G401 (cell line): ENCODE measurements around the gene GDF15. TPM values are rescaled to one million over a fixed set of nuclear protein-coding genes. Genes with fewer than 3 reads are reported as not detected.
"Not testable (repeated sequence)": the region's sequence is repeated elsewhere in the genome, so short reads cannot be mapped to it uniquely, and the experiment has no call there.

Experiments used
- DNase-seq: peaks from one replicate; pipeline ENCODE4 v3.0.0-alpha.2; 2015; ENCODE audit warnings: low spot score
- in situ Hi-C: cut with HindIII; loops from 2 replicates; pipeline ENCODE4 v1.10.0; 2016; ENCODE audit warnings: low sequenced_read_pairs, mixed read lengths
- total RNA-seq: library from RNA; depleted of rRNA; stranded (reverse); fragments of >200 nt; shearing (Covaris generic); gene quantifications from 2 replicates; pipeline ENCODE4 v1.2.3, GENCODE V29; 2014

GDF15 gene
- total RNA-seq, 1 experiment from 2014 or later = 143 TPM

DNA sequence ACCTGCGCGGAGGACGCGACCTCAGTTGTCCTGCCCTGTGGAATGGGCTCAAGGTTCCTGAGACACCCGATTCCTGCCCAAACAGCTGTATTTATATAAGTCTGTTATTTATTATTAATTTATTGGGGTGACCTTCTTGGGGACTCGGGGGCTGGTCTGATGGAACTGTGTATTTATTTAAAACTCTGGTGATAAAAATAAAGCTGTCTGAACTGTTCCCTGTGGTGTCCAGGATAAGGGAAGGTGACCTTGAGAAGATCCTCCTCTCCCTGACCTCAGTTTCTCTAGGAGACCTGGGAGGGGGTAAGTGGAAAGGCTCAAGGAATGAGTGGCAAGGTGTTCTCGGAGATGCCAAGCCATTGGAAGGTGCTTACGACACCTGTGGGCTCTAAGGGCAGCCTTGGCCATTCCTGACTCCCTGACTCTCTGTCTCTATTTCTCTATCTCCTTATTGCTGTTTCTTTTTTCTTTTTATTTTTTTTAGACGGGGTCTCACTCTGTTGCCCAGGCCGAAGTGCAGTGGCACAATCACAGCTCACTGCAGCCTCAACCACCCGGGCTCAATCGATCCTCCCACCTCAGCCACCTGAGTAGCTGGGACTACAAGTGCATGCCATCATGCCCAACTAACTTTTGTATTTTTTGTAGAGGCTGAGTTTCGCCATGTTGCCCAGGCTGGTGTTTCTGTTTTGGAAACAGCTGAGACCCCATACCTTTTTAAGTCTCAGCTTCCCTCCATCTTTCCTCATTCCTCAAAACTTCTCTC is 3.2 kb downstream of the GDF15 start:
- in situ Hi-C loops = no loop called here
- DNase-seq = no peak

DNA sequence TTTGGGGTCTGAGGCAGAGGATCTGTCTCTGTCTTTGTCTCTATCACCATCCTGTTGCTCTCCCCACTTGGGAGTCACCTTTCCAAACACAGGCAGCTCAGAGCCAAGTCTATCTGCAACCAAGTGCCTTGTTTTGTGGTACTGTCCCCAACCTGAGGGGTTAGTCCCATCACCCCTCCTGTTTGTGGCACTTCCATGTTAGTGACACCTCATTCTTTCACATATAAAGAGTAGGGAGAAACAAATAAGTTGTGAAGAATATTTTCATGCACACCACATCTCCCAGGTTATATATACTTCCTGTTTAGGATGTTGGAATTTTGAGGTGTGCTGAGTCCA is 3.7 kb downstream of the GDF15 start:
- in situ Hi-C loops = no loop called here
- no peak for DNase-seq

GRCh38 chr19:18390065-18390907 is 4.3 kb downstream of the GDF15 start:
- in situ Hi-C loops = no loop called here
- DNase-seq = peak; percentile 48

DNA sequence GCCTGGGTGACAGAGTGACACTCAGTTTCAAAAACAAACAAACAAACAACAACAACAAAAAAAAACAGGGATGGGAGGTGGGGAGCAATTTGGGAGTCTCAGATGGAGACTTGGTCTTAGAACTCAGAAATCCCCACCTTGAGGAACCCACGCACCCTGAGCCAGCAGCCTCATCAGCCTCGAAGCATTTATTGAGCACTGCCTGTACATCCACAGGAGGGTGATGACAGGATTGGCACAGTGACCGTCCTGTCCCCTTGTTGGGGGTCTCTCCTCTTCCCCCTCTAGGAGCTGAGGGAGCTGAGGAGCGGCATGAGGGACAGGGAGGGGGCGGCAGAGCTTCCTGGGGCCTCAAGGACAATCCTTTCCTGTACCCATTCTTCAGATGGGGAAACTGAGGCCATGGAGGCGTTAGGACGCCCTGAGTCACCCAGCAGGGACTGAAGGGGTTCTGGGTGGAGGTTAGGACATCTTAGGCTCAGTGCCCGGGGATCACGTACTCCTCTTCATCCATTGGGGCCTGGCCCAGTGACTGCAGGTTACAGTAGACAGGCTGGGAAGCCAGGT is 5.6 kb downstream of the GDF15 start:
- in situ Hi-C loops = no loop called here
- no peak for DNase-seq

DNA sequence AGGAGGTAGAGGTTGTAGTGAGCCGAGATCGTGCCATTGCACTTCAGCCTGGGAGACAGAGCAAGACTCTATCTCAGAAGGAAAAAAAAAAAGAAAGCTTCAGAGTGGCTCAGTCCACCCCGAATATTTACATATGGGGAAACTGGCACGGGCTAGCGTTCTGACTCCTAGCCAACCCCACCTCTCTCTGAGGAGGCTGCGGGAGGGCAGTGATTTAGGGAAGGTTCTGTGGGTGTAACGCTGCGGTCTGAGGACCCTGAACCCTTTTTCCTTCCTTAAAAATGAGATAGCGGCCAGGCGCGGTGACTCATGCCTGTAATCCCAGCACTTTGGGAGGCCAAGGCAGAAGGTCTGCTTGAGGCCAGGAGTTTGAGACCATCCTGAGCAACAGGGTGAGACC is 6.5 kb downstream of the GDF15 start:
- in situ Hi-C loops = no loop called here
- no peak for DNase-seq

GRCh38 chr19:18392926-18393325 is 7.0 kb downstream of the GDF15 start:
- no peak for DNase-seq
- in situ Hi-C loops = no loop called here

- no peak for DNase-seq
- in situ Hi-C loops = no loop called here
Measured at GRCh38 chr19:18393836-18394235, 7.9 kb downstream of the GDF15 start.

DNA sequence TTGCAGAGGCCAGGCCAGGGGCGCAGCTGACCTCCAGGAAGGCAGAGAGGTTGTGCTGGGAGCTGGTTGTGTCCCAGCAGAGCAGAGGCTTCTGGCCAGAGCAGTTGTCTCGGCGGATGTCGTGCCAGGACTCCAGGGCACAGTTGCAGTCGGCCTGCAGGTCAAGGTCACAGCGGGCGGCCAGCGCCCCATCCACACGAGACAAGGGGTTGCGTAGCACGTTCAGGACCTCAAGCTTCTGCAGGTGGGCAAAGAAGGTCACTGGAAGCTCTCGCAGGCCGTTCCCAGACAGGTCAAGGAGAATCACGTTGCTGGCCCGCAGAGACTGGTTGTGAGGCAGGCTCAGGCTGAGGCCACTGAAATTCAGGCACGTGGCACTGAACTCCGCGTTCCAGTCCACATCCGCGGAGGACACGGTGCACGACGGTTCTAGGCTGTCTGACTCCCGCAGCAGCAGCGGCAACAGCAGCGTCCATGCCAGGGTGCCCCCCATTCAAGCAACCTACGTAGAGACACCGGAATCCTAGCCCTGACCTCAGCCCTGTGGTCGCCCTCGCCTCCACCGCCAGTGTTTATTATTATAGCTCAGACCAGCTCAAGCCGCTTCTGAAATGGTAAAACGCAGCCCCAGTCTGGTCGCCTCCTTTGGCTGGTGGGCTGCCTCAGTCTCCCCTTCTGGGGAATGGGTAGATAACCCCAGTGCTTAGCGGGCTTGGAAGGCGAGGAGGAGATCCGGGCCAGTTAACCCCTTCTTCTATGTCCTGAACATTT is 10.7 kb downstream of the GDF15 start:
- no peak for DNase-seq
- in situ Hi-C loops = no loop called here

DNA sequence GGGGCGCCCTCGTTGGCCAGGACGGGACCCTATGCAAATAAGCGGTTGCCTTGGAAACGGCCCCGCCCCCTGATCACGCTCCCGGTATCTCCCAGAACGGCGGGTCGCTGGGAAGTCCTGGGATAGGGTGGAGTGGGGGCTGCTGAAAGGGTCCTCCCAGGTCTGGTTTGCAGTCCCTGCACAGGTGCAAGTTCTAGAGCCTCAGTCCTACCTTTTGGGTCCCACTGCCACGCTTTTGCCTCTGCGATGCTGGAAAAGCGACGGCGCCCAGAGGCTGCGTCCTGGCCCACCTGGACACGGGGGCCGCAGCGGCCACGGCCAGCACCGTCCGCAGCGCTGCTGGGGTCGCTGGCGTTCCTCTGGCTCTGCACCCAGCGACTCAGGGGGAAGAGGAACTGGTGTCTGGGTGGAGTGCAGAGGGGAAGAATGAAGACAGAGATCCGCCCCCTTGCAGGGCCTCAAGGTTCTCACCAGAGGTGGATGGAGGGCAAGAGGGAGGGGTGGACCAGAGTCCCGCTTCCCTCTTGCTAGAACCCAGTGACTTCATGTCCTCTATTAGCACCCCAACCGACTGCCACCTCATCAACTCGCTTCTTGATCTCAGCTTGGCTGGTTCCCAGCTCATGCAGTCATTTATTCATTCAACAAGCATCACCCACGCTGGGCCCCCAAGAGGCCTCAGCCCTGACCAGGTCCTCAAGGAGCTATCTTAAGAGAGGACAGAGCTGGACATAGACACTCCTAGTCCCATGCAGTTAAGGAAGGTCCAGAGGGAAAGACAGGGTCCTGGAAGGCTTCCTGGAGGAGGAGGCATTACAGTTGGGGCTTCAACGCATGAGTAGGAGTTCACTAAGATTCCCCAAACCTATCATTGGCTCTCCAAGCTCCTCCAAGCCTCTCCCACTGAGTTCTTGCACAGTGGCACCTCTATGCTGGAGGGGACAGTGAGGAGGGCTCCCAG is 11.6 kb downstream of the GDF15 start, which contains the start of gene LRRC25:
TSS of gene LRRC25 (minus strand) at position 381 of the 961 bp plus-strand sequence. CDS start 659 bp downstream, outside the sequence.
- DNase-seq = no peak
- in situ Hi-C loops = no loop called here

GRCh38 chr19:18399008-18399407 is 13.1 kb downstream of the GDF15 start:
- no peak for DNase-seq
- in situ Hi-C loops = no loop called here

DNA sequence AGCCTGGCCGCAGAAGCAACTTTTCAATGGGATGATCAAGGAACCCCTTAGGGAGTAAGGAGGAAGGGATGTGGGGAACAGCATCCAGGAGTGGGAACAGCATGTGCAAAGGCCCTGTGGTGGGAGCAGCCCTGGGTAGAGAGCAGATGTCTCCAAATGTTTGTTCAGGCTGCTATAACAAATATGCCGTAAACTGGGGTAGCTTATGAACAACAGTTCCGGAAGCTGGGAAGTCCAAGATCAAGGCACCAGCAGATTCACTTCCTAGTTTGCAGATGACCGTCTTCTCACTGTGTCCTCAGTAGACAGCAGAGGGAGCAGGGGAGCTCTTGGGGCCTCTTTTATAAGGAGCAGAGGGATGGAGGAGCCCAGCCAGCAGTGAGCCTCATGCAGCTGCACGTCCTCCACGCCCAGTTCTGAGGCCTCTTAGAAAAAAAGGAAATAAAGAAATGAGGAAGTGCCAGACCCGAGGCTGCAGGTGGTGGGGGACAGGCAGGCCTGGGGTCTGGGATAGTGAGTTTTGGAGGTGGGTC is 15.7 kb downstream of the GDF15 start:
- no peak for DNase-seq
- in situ Hi-C loops = no loop called here

DNA sequence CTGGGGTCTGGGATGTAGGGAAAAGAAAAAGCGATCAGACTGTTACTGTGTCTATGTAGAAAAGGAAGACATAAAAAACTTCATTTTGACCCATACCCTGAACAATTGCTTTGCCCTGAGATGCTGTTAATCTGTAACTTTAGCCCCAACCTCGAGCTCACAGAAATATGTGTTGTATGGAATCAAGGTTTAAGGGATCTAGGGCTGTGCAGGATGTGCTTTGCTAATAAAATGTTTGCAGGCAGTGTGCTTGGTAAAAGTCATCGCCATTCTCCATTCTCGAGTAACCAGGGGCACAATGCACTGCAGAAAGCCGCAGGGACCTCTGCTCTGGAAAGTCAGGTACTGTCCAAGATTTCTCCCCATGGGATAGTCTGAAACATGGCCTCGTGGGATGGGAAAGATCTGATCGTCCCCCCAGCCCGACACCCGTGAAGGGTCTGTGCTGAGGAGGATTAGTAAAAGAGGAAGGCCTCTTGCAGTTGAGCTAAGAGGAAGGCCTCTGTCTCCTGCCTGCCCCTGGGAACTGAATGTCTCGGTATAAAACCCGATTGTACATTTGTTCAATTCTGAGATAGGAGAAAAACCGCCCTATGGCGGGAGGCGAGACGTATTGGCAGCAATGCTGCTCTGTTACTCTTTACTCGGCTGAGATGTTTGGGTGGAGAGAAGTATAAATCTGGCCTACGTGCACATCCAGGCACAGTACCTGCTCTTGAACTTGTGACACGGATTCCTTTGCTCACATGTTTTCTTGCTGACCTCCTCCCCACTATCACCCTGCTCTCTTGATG is 16.7 kb downstream of the GDF15 start:
- in situ Hi-C loops = not testable (repeated sequence)

GRCh38 chr19:18405754-18406153 is 19.8 kb downstream of the GDF15 start:
- in situ Hi-C loops, DNase-seq: not testable (repeated sequence)

More for the DNA sequence above, 16.7 kb downstream of the GDF15 start:
- DNase-seq = not testable (repeated sequence)

- in situ Hi-C loops = no loop called here
- DNase-seq = no peak
Measured at GRCh38 chr19:18406749-18407148, 20.8 kb downstream of the GDF15 start.

GRCh38 chr19:18408053-18408476 is 22.1 kb downstream of the GDF15 start:
- in situ Hi-C loops = no loop called here
- DNase-seq = no peak

DNA sequence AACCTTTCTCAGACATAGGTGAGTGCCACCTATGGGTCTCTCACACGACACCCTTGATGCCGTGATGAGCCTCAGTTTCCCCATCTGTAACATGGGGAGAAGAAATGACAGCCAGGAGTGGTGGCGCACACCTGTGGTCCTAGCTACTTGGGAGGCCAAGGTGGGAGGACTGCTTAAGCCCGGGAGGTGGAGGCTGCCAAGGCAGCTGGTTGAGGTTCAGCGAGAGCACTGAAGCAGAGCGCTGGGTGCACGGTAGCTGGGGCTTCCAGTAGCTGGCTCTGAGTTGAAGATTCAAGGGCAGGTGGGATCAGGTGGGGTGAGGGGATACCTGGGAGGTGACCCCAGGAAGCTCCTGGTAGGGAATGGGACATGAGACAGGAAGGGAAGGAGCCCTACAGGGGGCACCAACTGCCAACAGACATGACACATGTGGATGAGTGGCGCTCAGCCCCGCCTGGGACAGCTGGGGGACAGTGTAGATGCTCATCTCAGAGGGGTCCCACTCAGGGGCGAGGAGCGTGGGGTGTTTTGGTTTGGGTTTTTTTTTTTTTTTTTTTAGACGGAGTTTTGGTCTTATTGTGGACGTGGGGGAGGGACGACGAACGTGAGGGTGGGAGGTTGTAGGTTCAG is 26.8 kb downstream of the GDF15 start:
- no peak for DNase-seq
- in situ Hi-C loops = no loop called here
